ENCODE results near the gene CACNB2. TPM values are rescaled to one million over a fixed set of nuclear protein-coding genes. Genes with fewer than 3 reads are reported as not detected.

CACNB2 gene
- total RNA-seq, 1 experiment from 2014 or later = not detected

GRCh38 chr10:18271491-18271890 is 131.3 kb downstream of the CACNB2 start:
- DNase-seq (ENCODE audit: low read depth, low spot score) (no peak), ATAC-seq (no peak)
- H3K27ac ChIP-seq (ENCODE audit: low read length) = no peak overlapping the region
- no peaks in the 10 kb centered on the region for H3K4me1 ChIP-seq (ENCODE audit: control insufficient read depth, insufficient read depth, low read length)
- H3K36me3 ChIP-seq (ENCODE audit: control insufficient read depth, insufficient read depth, low read length) = no peaks in the 10 kb centered on the region
- no peaks in the 10 kb centered on the region for H3K9me3 ChIP-seq (ENCODE audit: control insufficient read depth, insufficient read depth, low read depth, low read length)
- TF ChIP-seq TCF7L2 (IDR thresholded peaks at IDR 0.05; ENCODE audit: low read depth, low read length) (no peak), SIN3A (IDR thresholded peaks at IDR 0.05; ENCODE audit: borderline replicate concordance, insufficient read depth, low read depth, low read length) (no peak), CTCF (IDR thresholded peaks at IDR 0.05) (no peak), POLR2AphosphoS5 (IDR thresholded peaks at IDR 0.05; ENCODE audit: low read depth, low read length) (no peak)
- TF ChIP-seq, protein P1, sequence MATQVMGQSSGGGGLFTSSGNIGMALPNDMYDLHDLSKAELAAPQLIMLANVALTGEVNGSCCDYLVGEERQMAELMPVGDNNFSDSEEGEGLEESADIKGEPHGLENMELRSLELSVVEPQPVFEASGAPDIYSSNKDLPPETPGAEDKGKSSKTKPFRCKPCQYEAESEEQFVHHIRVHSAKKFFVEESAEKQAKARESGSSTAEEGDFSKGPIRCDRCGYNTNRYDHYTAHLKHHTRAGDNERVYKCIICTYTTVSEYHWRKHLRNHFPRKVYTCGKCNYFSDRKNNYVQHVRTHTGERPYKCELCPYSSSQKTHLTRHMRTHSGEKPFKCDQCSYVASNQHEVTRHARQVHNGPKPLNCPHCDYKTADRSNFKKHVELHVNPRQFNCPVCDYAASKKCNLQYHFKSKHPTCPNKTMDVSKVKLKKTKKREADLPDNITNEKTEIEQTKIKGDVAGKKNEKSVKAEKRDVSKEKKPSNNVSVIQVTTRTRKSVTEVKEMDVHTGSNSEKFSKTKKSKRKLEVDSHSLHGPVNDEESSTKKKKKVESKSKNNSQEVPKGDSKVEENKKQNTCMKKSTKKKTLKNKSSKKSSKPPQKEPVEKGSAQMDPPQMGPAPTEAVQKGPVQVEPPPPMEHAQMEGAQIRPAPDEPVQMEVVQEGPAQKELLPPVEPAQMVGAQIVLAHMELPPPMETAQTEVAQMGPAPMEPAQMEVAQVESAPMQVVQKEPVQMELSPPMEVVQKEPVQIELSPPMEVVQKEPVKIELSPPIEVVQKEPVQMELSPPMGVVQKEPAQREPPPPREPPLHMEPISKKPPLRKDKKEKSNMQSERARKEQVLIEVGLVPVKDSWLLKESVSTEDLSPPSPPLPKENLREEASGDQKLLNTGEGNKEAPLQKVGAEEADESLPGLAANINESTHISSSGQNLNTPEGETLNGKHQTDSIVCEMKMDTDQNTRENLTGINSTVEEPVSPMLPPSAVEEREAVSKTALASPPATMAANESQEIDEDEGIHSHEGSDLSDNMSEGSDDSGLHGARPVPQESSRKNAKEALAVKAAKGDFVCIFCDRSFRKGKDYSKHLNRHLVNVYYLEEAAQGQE (IDR thresholded peaks at IDR 0.05; ENCODE audit: insufficient read depth in 1 of 2, low read depth in 2 of 2, low read length in 1 of 2) = no peak
- H3K27me3 ChIP-seq (ENCODE audit: control insufficient read depth, insufficient read depth, low read length) = peaks cover 2% of the 10 kb centered on the region
- in situ Hi-C loops (cut with HindIII; ENCODE audit: low pct_unique_long_range_greater_than_20kb, low sequenced_read_pairs) = no loop called here
- no peak overlapping the region for H3K4me3 ChIP-seq (ENCODE audit: low read depth in 2 of 2, low read length in 2 of 2)
- BruUV-seq (replicated peaks) = no TSS peak
- CTCF ChIA-PET = no interaction called here
- POLR2A ChIA-PET = no interaction called here
- intact Hi-C loops (cut with micrococcal nuclease; ENCODE audit: unreplicated experiment) = no loop called here

- no peak overlapping the region for H3K4me3 ChIP-seq (ENCODE audit: low read depth in 2 of 2, low read length in 2 of 2)
- H3K36me3 ChIP-seq (ENCODE audit: control insufficient read depth, insufficient read depth, low read length) = no peaks in the 10 kb centered on the region
- intact Hi-C loops (cut with micrococcal nuclease; ENCODE audit: unreplicated experiment) (no loop called here), in situ Hi-C loops (cut with HindIII; ENCODE audit: low pct_unique_long_range_greater_than_20kb, low sequenced_read_pairs) (no loop called here)
- H3K9me3 ChIP-seq (ENCODE audit: control insufficient read depth, insufficient read depth, low read depth, low read length) = no peaks in the 10 kb centered on the region
- H3K27me3 ChIP-seq (ENCODE audit: control insufficient read depth, insufficient read depth, low read length) = peaks cover 1% of the 10 kb centered on the region
- H3K4me1 ChIP-seq (ENCODE audit: control insufficient read depth, insufficient read depth, low read length) = no peaks in the 10 kb centered on the region
- BruUV-seq (replicated peaks) = no TSS peak
- ChIA-PET POLR2A (no interaction called here), CTCF (no interaction called here)
- no peak overlapping the region for H3K27ac ChIP-seq (ENCODE audit: low read length)
- TF ChIP-seq, protein P1 (IDR thresholded peaks at IDR 0.05; ENCODE audit: insufficient read depth in 1 of 2, low read depth in 2 of 2, low read length in 1 of 2) = no peak
- no peak for TF ChIP-seq TCF7L2 (IDR thresholded peaks at IDR 0.05; ENCODE audit: low read depth, low read length)
- DNase-seq (ENCODE audit: low read depth, low spot score) (no peak), ATAC-seq (no peak)
Observed at GRCh38 chr10:18273039-18273438, 132.8 kb downstream of the CACNB2 start.

Data from Panc1 (cell line).